Measurements from ENCODE around the gene CRABP2. TPM values are rescaled to one million over a fixed set of nuclear protein-coding genes. Genes with fewer than 3 reads are reported as not detected.

CRABP2 gene
- polyA plus RNA-seq, 2 of the 4 experiments (the other 2 are of a cell fraction), result 1.7 to 15.6 TPM

DNA sequence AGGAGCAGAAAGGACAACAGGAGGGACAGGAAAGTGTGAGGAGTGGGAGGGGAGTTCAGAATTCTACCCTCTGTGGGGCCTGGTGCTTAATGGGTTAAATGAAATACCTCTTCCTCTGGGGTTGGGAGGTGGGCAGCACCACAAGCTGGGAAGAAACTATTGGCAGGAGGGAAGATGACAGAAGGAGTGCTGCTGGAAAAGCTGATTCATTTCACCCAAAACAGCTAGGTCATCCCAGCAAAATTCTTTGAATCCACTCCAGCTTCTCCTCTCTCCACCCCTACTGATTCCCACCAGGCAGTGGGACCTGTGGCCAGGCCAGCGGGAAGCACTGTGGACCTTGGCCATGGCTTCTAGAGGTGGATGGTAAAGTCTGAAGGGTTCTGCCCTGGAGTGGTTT, 50.7 kb downstream of the CRABP2 start:
- H3K4me2 ChIP-seq, result no peak overlapping the region
- ATAC-seq (no peak), DNase-seq (ENCODE audit: low read depth in 1 of 2, low spot score in 1 of 2) (no peak), FAIRE-seq (no peak)
- CTCF ChIA-PET, result interaction anchor here (0.9 to 15.2 kb wide), 6 partner anchors 10 to 71 kb away, joined by 3 to 402 read pairs (median 12); partner anchors contain the start of genes HAPLN2 and NES
- H3K4me3 ChIP-seq, result no peak overlapping the region
- TF ChIP-seq ZSCAN20 (CRISPR knock-in tag; IDR thresholded peaks at IDR 0.05), result no peak
- TF ChIP-seq POLR2AphosphoS2 (conservative IDR thresholded peaks at IDR 0.05; ENCODE audit: low read length), result no peak
- TF ChIP-seq FOSB (CRISPR knock-in tag; IDR thresholded peaks at IDR 0.05), result no peak
- TF ChIP-seq CEBPB (IDR thresholded peaks at IDR 0.05), result no peak
- TF ChIP-seq RARB (CRISPR knock-in tag; IDR thresholded peaks at IDR 0.05), result no peak
- no peak for TF ChIP-seq MAZ (IDR thresholded peaks at IDR 0.05; ENCODE audit: borderline replicate concordance, low read depth, low read length)
- H3K9me3 ChIP-seq, result no peaks in the 10 kb centered on the region
- POLR2A ChIA-PET, result no interaction called here
- 93% methylated on average over 1 of the region's 1 CpG for WGBS (ENCODE audit: missing lambda C conversion rate)
- H3K27ac ChIP-seq, result no peak overlapping the region
- peaks cover 24% of the 10 kb centered on the region for H3K4me1 ChIP-seq

DNA sequence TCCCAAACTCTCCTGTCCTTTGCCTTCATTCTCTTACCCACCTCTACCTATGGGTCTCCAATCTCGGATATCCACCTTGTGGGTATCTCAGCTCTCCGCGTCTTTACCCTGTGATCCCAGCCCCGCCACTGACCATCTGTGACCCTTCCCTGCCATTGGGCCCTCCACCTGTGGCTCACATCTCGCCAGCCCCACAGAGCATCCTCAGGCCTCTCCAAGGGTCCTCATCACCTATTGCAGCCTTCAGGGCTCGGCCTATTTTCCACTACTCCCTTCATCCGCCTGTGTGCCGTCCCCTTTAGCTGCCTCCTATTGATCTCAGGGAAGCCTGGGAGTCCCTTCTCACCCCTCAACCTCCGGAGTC, 52.4 kb downstream of the CRABP2 start:
- 97% methylated on average over 9 of the region's 9 CpGs for WGBS (ENCODE audit: missing lambda C conversion rate)
- CTCF ChIA-PET, result interaction anchor here (0.8 to 17.8 kb wide), 11 partner anchors 8 to 186 kb away, joined by 3 to 323 read pairs (median 5); partner anchors contain the start of genes BCAN, CRABP2, HAPLN2 and NES
- Histone ChIP-seq H3K4me2 (no peak overlapping the region), H3K27ac (no peak overlapping the region), H3K4me1 (peaks cover 12% of the 10 kb centered on the region; the same call in 2 of the 3 replicates), H3K9me3 (no peaks in the 10 kb centered on the region), H3K4me3 (no peak overlapping the region)
- POLR2A ChIA-PET, result no interaction called here
- DNase-seq (ENCODE audit: low read depth in 1 of 2, low spot score in 1 of 2) (no peak), ATAC-seq (no peak), FAIRE-seq (no peak)
- TF ChIP-seq ZC3H11A (IDR thresholded peaks at IDR 0.05) (no peak), EP300 (IDR thresholded peaks at IDR 0.05) (no peak), TFCP2L1 (CRISPR knock-in tag; IDR thresholded peaks at IDR 0.05) (no peak), KDM5A (IDR thresholded peaks at IDR 0.05) (no peak), RCOR1 (IDR thresholded peaks at IDR 0.05; ENCODE audit: low read depth, low read length) (no peak), SMC3 (IDR thresholded peaks at IDR 0.05) (no peak)

DNA sequence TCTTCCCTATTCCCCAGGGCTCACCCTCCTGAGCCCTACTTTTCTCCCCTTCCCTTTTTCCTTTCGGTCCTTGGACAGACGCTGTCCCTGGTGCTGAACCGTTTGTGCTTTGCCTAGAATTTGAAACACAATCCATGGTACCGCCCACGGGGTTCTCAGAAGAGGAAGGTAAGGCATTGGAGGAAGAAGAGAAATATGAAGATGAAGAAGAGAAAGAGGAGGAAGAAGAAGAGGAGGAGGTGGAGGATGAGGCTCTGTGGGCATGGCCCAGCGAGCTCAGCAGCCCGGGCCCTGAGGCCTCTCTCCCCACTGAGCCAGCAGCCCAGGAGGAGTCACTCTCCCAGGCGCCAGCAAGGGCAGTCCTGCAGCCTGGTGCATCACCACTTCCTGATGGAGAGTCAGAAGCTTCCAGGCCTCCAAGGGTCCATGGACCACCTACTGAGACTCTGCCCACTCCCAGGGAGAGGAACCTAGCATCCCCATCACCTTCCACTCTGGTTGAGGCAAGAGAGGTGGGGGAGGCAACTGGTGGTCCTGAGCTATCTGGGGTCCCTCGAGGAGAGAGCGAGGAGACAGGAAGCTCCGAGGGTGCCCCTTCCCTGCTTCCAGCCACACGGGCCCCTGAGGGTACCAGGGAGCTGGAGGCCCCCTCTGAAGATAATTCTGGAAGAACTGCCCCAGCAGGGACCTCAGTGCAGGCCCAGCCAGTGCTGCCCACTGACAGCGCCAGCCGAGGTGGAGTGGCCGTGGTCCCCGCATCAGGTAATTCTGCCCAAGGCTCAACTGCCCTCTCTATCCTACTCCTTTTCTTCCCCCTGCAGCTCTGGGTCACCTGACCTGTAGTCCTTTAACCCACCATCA, 53.0 kb downstream of the CRABP2 start:
- FAIRE-seq (no peak), DNase-seq (ENCODE audit: low read depth in 1 of 2, low spot score in 1 of 2) (no peak), ATAC-seq (no peak)
- H3K4me3 ChIP-seq, result no peak overlapping the region
- H3K4me2 ChIP-seq, result no peak overlapping the region
- H3K9me3 ChIP-seq, result no peaks in the 10 kb centered on the region
- 90% methylated on average over 16 of the region's 16 CpGs for WGBS (ENCODE audit: missing lambda C conversion rate)
- no peak overlapping the region for H3K27ac ChIP-seq
- H3K4me1 ChIP-seq, result 0 out of 3 replicates have a peak, but pooled peaks cover 7% of the 10 kb centered on the region
- POLR2A ChIA-PET, result no interaction called here
- TF ChIP-seq, protein P1, sequence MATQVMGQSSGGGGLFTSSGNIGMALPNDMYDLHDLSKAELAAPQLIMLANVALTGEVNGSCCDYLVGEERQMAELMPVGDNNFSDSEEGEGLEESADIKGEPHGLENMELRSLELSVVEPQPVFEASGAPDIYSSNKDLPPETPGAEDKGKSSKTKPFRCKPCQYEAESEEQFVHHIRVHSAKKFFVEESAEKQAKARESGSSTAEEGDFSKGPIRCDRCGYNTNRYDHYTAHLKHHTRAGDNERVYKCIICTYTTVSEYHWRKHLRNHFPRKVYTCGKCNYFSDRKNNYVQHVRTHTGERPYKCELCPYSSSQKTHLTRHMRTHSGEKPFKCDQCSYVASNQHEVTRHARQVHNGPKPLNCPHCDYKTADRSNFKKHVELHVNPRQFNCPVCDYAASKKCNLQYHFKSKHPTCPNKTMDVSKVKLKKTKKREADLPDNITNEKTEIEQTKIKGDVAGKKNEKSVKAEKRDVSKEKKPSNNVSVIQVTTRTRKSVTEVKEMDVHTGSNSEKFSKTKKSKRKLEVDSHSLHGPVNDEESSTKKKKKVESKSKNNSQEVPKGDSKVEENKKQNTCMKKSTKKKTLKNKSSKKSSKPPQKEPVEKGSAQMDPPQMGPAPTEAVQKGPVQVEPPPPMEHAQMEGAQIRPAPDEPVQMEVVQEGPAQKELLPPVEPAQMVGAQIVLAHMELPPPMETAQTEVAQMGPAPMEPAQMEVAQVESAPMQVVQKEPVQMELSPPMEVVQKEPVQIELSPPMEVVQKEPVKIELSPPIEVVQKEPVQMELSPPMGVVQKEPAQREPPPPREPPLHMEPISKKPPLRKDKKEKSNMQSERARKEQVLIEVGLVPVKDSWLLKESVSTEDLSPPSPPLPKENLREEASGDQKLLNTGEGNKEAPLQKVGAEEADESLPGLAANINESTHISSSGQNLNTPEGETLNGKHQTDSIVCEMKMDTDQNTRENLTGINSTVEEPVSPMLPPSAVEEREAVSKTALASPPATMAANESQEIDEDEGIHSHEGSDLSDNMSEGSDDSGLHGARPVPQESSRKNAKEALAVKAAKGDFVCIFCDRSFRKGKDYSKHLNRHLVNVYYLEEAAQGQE (IDR thresholded peaks at IDR 0.05), result peak; percentile 93
- no peak for TF ChIP-seq RARB (CRISPR knock-in tag; IDR thresholded peaks at IDR 0.05)
- TF ChIP-seq, protein P2, sequence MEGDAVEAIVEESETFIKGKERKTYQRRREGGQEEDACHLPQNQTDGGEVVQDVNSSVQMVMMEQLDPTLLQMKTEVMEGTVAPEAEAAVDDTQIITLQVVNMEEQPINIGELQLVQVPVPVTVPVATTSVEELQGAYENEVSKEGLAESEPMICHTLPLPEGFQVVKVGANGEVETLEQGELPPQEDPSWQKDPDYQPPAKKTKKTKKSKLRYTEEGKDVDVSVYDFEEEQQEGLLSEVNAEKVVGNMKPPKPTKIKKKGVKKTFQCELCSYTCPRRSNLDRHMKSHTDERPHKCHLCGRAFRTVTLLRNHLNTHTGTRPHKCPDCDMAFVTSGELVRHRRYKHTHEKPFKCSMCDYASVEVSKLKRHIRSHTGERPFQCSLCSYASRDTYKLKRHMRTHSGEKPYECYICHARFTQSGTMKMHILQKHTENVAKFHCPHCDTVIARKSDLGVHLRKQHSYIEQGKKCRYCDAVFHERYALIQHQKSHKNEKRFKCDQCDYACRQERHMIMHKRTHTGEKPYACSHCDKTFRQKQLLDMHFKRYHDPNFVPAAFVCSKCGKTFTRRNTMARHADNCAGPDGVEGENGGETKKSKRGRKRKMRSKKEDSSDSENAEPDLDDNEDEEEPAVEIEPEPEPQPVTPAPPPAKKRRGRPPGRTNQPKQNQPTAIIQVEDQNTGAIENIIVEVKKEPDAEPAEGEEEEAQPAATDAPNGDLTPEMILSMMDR (IDR thresholded peaks at IDR 0.05), result no peak
- TF ChIP-seq EHMT2 (IDR thresholded peaks at IDR 0.05; ENCODE audit: low read depth), result peak; percentile 48; the same call in 1 of the 2 replicates
- TF ChIP-seq HOXA7 (CRISPR knock-in tag; IDR thresholded peaks at IDR 0.05), result no peak
- CTCF ChIA-PET, result interaction anchor here (0.8 to 17.8 kb wide), 13 partner anchors 8 to 186 kb away, joined by 3 to 323 read pairs (median 5); partner anchors contain the start of genes BCAN, CRABP2, HAPLN2 and NES

Other genes starting within 250 kb of the CRABP2 start
- gene MEF2D, start 204.8 kb downstream of the CRABP2 start, polyA plus RNA-seq (2011; rRNA removed), result 16.8 and 20.8 TPM in 2 replicates
- gene MEF2D, start 204.8 kb downstream of the CRABP2 start, polyA plus RNA-seq (2017; fragmentation: RNase III; extraction: RNeasy Plus Mini Kit Qiagen cat#74134 plus additional on column Dnase treatment), result 20.7 to 23.4 TPM (median 22.8 TPM) in 3 replicates
- gene IQGAP3, start 133.0 kb downstream of the CRABP2 start, polyA plus RNA-seq (2011; rRNA removed), result 15.4 and 15.6 TPM in 2 replicates
- 16.0 to 17.0 TPM (median 17.0 TPM) in 3 replicates for gene IQGAP3, start 133.0 kb downstream of the CRABP2 start, polyA plus RNA-seq (2017; fragmentation: RNase III; extraction: RNeasy Plus Mini Kit Qiagen cat#74134 plus additional on column Dnase treatment)
- gene TTC24, start 125.9 kb downstream of the CRABP2 start, polyA plus RNA-seq (2011; rRNA removed), result not detected in 2 replicates
- gene TTC24, start 125.9 kb downstream of the CRABP2 start, polyA plus RNA-seq (2017; fragmentation: RNase III; extraction: RNeasy Plus Mini Kit Qiagen cat#74134 plus additional on column Dnase treatment), result not detected in 3 replicates
- gene NAXE, start 113.8 kb downstream of the CRABP2 start, polyA plus RNA-seq (2011; rRNA removed), result 81.4 and 109 TPM in 2 replicates
- gene NAXE, start 113.8 kb downstream of the CRABP2 start, polyA plus RNA-seq (2017; fragmentation: RNase III; extraction: RNeasy Plus Mini Kit Qiagen cat#74134 plus additional on column Dnase treatment), result 108 to 119 TPM (median 116 TPM) in 3 replicates
- gene GPATCH4, start 104.1 kb downstream of the CRABP2 start, polyA plus RNA-seq (2011; rRNA removed), result 68.1 and 76.1 TPM in 2 replicates
- gene GPATCH4, start 104.1 kb downstream of the CRABP2 start, polyA plus RNA-seq (2017; fragmentation: RNase III; extraction: RNeasy Plus Mini Kit Qiagen cat#74134 plus additional on column Dnase treatment), result 85.2 to 94.7 TPM (median 85.3 TPM) in 3 replicates
- 0.11 and 0.23 TPM in 2 replicates for gene HAPLN2, start 86.2 kb downstream of the CRABP2 start, polyA plus RNA-seq (2011; rRNA removed)
- gene HAPLN2, start 86.2 kb downstream of the CRABP2 start, polyA plus RNA-seq (2017; fragmentation: RNase III; extraction: RNeasy Plus Mini Kit Qiagen cat#74134 plus additional on column Dnase treatment), result 0.10 to 0.16 TPM (median 0.13 TPM) in 3 replicates
- 0.12 TPM in 1 of 2 replicates, not detected in the other for gene BCAN, start 63.5 kb downstream of the CRABP2 start, polyA plus RNA-seq (2011; rRNA removed)
- not detected in 3 replicates for gene BCAN, start 63.5 kb downstream of the CRABP2 start, polyA plus RNA-seq (2017; fragmentation: RNase III; extraction: RNeasy Plus Mini Kit Qiagen cat#74134 plus additional on column Dnase treatment)
- gene NES, start 28.2 kb downstream of the CRABP2 start, polyA plus RNA-seq (2011; rRNA removed), result 0.57 and 0.65 TPM in 2 replicates
- gene NES, start 28.2 kb downstream of the CRABP2 start, polyA plus RNA-seq (2017; fragmentation: RNase III; extraction: RNeasy Plus Mini Kit Qiagen cat#74134 plus additional on column Dnase treatment), result 2.1 to 2.8 TPM (median 2.1 TPM) in 3 replicates
- 18.5 and 22.1 TPM in 2 replicates for gene METTL25B, start 22.9 kb upstream of the CRABP2 start, polyA plus RNA-seq (2011; rRNA removed)
- 15.7 to 21.7 TPM (median 16.7 TPM) in 3 replicates for gene METTL25B, start 22.9 kb upstream of the CRABP2 start, polyA plus RNA-seq (2017; fragmentation: RNase III; extraction: RNeasy Plus Mini Kit Qiagen cat#74134 plus additional on column Dnase treatment)
- 42.5 and 55.7 TPM in 2 replicates for gene ISG20L2, start 23.2 kb upstream of the CRABP2 start, polyA plus RNA-seq (2011; rRNA removed)
- gene ISG20L2, start 23.2 kb upstream of the CRABP2 start, polyA plus RNA-seq (2017; fragmentation: RNase III; extraction: RNeasy Plus Mini Kit Qiagen cat#74134 plus additional on column Dnase treatment), result 27.6 to 31.4 TPM (median 29.6 TPM) in 3 replicates
- gene MRPL24, start 35.5 kb upstream of the CRABP2 start, polyA plus RNA-seq (2011; rRNA removed), result 170 and 246 TPM in 2 replicates
- gene MRPL24, start 35.5 kb upstream of the CRABP2 start, polyA plus RNA-seq (2017; fragmentation: RNase III; extraction: RNeasy Plus Mini Kit Qiagen cat#74134 plus additional on column Dnase treatment), result 195 to 207 TPM (median 198 TPM) in 3 replicates
- gene HDGF, start 46.1 kb upstream of the CRABP2 start, polyA plus RNA-seq (2011; rRNA removed), result 271 and 299 TPM in 2 replicates
- 404 to 428 TPM (median 419 TPM) in 3 replicates for gene HDGF, start 46.1 kb upstream of the CRABP2 start, polyA plus RNA-seq (2017; fragmentation: RNase III; extraction: RNeasy Plus Mini Kit Qiagen cat#74134 plus additional on column Dnase treatment)
- 52.0 and 65.3 TPM in 2 replicates for gene PRCC, start 62.0 kb upstream of the CRABP2 start, polyA plus RNA-seq (2011; rRNA removed)
- gene PRCC, start 62.0 kb upstream of the CRABP2 start, polyA plus RNA-seq (2017; fragmentation: RNase III; extraction: RNeasy Plus Mini Kit Qiagen cat#74134 plus additional on column Dnase treatment), result 42.8 to 45.5 TPM (median 44.5 TPM) in 3 replicates
- gene SH2D2A, start 111.3 kb upstream of the CRABP2 start, polyA plus RNA-seq (2011; rRNA removed), result 1.4 and 1.8 TPM in 2 replicates
- gene SH2D2A, start 111.3 kb upstream of the CRABP2 start, polyA plus RNA-seq (2017; fragmentation: RNase III; extraction: RNeasy Plus Mini Kit Qiagen cat#74134 plus additional on column Dnase treatment), result 1.6 to 1.8 TPM (median 1.8 TPM) in 3 replicates
- not detected in 2 replicates for gene INSRR, start 153.5 kb upstream of the CRABP2 start, polyA plus RNA-seq (2011; rRNA removed)
- gene INSRR, start 153.5 kb upstream of the CRABP2 start, polyA plus RNA-seq (2017; fragmentation: RNase III; extraction: RNeasy Plus Mini Kit Qiagen cat#74134 plus additional on column Dnase treatment), result not detected in 3 replicates
- gene NTRK1, start 155.3 kb upstream of the CRABP2 start, polyA plus RNA-seq (2011; rRNA removed), result 0.05 and 0.07 TPM in 2 replicates
- 0.08 to 0.18 TPM (median 0.10 TPM) in 3 replicates for gene NTRK1, start 155.3 kb upstream of the CRABP2 start, polyA plus RNA-seq (2017; fragmentation: RNase III; extraction: RNeasy Plus Mini Kit Qiagen cat#74134 plus additional on column Dnase treatment)
- 1.7 and 2.9 TPM in 2 replicates for gene PEAR1, start 188.1 kb upstream of the CRABP2 start, polyA plus RNA-seq (2011; rRNA removed)
- gene PEAR1, start 188.1 kb upstream of the CRABP2 start, polyA plus RNA-seq (2017; fragmentation: RNase III; extraction: RNeasy Plus Mini Kit Qiagen cat#74134 plus additional on column Dnase treatment), result 5.0 to 7.5 TPM (median 6.3 TPM) in 3 replicates
- gene LRRC71, start 215.0 kb upstream of the CRABP2 start, polyA plus RNA-seq (2011; rRNA removed), result 0.15 TPM in 1 of 2 replicates, not detected in the other
- 0.10 to 0.33 TPM (median 0.14 TPM) in 3 replicates for gene LRRC71, start 215.0 kb upstream of the CRABP2 start, polyA plus RNA-seq (2017; fragmentation: RNase III; extraction: RNeasy Plus Mini Kit Qiagen cat#74134 plus additional on column Dnase treatment)